SH-SY5Y (cell line): ENCODE results near the gene ENTR1.

Experiments used
- GATA2 ChIP-seq: IDR thresholded peaks from 2 replicates; pipeline ENCODE4 v1.6.1; 2011; ENCODE audit warnings: mild to moderate bottlenecking, low read depth, low read length
- GATA3 ChIP-seq: IDR thresholded peaks from 2 replicates; pipeline ENCODE4 v1.6.1; 2011; ENCODE audit warnings: low read depth, mild to moderate bottlenecking, low read length, moderate library complexity

The ENTR1 gene

DNA sequence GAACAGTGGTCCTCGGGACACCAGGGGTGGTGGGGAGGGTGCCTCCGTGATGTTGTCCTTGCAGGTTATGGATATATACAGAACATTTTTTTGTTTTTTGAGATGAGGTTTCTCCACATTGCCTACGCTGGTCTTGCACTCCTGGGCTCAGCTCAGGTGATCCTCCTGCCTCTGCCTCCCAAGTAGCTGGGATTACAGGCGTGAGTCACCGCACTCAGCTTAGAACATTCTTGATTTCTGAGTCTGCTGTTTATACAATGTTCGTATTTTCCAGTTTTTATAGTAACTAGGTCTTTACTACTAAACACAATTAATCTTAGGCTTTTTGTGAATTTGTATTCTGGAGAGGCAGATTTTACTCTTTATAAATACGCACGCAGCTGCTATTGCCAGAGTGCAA, 6.0 kb upstream of the ENTR1 start:
- TF ChIP-seq GATA3, result no peak
- no peak for TF ChIP-seq GATA2

DNA sequence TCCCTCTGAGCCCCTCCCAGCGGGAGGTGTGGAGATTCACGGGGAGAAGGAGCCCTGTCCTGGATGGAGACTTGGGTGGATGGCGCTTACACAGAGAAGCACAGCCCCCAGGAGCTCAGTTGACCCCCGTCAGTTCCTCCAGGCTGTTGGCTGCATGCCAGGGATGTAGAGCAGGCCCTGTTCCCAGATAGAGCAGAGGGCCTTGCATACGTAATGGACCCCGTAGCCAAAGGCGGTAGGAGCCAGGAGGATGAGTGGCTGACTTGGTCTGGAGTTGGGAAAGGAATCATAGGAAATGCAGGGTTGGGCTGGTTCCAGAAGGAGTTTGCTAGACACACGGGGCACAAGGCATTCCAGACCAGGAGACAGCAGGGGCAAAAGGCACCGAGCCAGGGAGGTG, 2.5 kb upstream of the ENTR1 start:
- no peak for TF ChIP-seq GATA3
- no peak for TF ChIP-seq GATA2

DNA sequence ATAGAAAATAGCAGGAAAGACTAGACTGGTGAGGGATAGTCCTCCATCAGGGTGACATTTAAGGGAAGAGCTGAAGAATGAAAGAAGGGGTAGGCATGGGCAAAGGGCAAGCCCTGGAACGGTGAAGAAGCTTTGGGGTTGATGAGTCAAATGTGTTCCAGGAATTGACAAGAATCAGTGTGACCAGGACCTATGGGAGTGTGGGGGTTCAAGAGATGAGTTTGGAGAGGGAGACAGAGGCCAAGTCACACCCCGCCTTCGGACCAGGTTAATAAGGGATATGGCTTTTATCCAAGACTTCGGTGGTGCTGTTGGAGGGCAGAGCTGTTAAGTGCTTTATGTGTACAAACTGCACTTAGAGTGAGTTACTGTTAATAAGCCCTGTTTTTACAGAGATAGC, 964 bp upstream of the ENTR1 start:
- TF ChIP-seq GATA3 (no peak), GATA2 (no peak)

DNA sequence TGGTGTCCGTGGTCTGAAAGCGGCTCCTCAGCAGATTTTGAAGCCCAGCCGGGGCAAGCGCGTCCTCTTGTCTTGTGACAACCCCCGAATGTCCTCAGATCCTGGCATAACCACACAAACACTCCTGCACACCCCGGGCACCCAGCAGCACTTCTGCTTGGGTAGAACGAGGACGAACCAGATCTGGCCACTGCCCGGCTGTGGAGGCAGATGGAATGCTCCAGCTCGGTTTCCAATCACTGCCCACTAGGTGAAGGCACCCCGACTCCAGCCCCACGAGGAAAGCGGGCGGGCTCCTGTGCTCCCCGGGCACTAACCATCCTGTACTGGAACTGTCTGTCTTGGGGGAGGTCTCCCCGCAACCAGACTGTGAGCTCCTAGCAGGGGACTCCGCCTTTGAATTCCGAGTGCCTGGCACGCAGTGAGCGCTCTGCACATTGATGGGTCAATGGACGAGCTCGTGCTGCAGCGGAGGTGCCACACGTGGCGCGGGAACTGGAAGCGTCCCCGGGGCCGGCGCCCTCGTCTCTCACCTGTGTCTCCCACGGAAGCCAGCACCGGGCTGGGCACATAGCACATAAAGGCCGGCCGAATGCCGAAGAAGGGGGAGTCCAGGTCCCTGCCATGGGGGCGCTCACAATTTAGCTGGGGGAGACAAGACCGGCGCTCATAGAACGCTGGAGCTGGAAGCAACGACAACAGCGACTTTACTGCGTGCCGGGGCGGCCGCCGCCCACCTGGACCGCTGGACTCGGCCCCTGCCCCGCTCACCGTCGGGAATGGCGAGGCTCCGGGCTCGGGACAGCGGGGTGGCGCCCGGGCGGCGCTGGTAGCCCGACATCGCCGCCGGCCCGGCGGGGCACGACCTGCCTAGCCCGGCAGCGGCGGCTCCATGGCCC, 608 bp downstream of the ENTR1 start:
- TF ChIP-seq GATA2, result no peak
- TF ChIP-seq GATA3, result no peak

DNA sequence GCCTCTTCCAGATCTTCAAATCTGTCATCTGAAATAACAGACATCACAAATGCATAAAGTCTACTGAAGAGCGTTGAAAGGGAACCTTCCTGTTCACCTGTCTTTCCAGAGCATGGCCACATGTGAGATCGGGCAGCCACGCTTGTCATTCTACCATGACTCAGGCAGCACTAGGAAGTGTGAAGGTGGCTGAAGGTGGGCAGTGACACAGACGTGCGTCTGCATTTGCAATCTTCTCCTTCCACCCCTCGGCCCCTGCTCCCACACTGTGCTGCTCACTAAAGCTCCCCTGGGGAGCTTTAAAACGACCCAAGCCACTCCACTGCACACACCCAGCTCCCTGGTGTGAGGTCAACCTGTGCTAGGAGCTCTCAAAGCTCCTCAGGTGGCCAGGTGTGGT, 2.5 kb downstream of the ENTR1 start:
- TF ChIP-seq GATA2 (no peak), GATA3 (no peak)

DNA sequence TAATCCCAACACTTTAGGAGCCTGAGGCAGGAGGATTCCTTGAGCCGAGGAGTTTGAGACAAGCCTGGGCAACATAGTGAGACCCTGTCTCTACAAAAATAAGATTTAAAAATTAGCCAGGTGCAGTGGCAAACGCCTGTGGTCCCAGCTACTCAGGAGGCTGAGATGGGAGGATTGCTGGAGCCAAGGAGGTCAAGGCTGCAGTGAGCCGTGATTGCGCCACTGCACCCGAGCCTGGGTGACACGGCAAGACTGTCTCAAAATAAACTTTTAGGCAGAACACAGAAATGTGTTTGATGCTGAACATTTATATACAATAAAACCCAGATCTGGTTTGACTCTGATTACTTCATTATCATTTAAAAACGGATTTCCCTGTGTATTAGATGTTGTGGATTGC, 4.9 kb downstream of the ENTR1 start:
- no peak for TF ChIP-seq GATA3
- no peak for TF ChIP-seq GATA2

DNA sequence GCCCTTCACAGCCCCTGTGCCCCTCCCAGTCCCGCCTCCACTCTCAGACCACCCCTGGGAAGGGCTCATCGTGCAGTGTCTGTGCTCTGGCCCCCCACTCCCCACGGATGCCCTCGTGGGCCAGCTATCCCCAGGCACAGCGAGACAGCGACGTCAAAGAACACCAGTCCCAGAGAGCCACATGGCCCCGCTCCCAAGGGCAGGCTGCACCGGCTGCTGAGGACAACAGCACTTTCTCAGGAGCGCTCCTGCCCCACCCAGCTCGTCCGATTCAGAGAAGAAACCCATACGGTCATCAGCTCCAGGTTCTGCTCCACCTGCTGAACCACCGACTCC, 5.6 kb downstream of the ENTR1 start:
- TF ChIP-seq GATA2 (no peak), GATA3 (no peak)

DNA sequence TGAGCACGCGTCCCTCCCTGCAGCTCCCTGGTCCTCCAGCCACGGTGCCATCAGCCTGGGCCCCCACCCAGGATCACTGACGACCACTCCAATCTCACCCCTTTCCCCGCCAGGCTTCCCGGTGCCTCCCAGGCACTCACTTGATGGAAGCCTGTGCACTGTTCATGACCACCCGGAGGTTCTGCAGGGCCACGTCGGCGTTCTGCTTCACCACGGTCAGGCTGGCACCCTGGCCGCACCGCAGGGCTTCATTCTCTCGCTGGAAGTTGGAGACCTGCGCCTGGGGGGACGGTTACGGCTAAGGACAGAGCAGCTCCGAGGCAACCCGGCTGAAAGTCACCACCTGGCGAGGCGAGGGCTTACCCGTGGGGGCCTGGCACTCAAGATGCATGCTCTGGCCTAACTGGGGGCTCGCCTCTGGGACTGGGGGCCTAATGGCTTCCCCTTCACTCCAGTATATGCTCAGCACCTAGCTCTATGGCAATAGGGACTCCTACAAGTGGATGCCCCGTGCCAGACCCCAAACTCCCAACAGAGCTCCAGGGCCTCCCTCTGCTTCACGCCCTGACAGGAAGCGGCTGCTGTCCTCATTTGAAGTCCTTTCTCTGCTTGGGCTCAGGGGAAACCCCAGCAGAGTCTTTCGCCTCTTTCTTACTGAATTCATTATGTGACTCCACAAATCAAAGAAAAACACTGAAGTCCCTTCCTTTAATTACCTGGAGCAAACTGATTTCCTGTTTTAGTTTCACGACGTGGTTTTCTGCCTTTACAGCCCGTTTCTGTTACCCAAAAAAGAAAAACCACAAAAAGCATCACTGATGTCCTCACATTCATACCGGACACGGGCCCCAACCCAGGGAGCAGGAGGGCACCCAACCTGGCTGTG, 6.3 kb downstream of the ENTR1 start:
- TF ChIP-seq GATA3 (no peak), GATA2 (no peak)

DNA sequence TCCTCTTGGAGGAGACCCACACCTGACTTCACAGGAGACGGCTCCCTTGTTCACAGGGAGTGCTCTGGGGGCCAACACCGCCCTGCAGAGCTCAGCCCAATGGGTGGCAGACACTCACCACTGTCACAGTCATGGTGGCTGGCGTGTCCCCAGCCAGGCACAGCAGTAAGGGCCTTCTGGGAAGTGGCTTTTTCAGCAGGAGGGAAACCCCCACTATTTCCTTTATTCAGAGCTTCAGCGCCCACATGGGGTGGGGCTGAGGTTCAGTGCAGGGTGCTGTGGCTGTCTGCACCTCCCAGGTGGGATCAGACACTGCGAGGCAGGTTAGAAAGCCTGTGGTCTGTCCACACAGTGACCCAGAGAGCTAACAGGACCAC, 6.9 kb downstream of the ENTR1 start:
- no peak for TF ChIP-seq GATA3
- TF ChIP-seq GATA2, result no peak

DNA sequence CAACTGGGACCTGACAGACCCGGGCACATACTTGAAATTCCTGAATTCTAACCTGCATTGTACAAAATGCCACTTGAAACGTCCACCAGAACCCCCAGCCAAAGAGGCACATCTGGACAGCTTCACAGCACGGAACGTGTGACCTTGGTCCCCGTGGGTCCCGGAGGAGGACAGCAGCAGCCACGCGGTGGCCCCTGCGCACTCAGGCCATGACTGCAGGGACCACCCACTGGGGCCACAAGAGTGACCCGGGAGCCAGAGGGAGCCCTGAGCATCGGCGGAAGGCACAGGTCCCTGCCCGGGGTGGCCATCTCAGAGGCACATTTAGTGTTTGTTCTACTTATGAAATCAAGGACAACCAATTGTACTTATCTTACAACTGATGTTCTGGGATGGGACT, 8.3 kb downstream of the ENTR1 start:
- TF ChIP-seq GATA3, result no peak
- TF ChIP-seq GATA2, result no peak

DNA sequence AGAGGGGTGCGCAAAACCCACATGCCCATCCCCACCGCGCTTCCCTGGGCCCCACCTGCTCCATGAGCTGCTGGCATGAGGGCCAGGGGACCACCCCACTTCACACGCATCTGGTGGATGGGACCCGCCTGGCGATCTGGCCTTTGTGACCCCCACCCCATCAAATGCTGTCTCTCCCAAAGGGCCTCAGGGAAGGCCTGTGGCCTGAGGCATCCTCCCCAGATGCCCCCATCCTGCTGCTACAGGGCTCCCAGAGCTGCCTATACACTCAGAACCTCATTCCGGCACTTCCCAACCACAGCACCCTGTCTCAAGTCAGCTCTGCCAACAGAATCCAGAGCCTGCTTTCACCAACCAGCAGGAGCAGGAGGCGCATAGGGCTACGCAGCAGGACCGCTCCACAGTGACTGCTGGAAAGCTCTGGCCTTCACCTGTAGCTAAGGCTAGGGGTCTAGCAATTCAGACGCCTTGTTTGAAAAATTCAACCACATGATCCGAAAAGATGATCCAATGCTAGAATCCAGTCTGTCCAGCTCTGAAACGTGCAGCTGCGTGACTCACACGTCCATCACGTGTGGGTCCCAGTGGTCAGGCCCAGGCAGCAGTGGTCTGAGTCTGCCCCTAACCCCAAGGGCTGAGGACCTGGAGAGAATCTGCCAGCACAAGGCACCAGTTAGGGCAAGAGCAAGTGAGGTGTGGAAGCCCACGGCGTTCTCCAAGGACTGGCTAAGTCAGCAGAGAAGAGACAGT, 9.1 kb downstream of the ENTR1 start:
- no peak for TF ChIP-seq GATA2
- TF ChIP-seq GATA3, result no peak

DNA sequence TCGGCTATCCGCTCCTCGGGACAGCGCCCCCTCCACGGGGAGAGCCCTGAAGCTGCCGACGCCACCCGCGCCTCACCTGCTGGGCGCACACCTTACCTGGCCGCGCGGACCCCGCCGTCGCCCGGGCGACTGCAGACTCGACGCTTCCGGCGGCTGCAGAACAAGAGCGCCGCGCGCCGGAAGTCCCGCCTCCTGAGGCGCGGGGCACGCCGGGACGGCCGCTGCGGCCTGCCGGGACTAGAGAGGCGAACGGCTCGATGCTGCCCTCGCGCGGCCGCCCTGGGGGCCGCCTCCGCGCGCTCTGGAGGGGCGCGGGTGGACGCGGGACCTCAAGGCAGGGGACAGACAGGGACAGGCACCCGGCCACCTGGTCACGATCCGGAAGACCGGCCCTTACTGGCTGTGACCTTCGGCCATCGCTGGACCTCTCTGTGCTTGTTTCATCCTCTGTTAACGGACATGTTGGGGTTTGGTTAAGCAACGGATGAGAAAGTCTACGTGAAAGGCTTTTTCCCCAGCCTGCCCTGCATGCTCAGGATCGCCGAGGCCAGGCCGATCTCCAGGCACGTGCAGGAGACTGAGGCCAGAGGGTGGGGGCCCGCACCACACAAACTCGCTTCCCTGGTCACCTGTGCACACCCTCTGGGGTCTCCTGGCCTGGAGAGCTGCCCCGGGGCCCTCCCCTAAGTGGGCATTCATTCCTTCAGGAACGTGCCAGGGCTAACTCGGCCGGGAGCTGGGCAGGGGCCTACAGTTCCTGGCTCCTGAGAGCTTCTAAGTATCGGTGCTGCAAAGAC, 10.2 kb downstream of the ENTR1 start, which contains the start of gene SNAPC4:
Gene SNAPC4 (minus strand): TSS at position 133 of the 797 bp plus-strand sequence. CDS start 1,742 bp downstream, outside the sequence.
- TF ChIP-seq GATA3, result no peak
- TF ChIP-seq GATA2, result no peak

DNA sequence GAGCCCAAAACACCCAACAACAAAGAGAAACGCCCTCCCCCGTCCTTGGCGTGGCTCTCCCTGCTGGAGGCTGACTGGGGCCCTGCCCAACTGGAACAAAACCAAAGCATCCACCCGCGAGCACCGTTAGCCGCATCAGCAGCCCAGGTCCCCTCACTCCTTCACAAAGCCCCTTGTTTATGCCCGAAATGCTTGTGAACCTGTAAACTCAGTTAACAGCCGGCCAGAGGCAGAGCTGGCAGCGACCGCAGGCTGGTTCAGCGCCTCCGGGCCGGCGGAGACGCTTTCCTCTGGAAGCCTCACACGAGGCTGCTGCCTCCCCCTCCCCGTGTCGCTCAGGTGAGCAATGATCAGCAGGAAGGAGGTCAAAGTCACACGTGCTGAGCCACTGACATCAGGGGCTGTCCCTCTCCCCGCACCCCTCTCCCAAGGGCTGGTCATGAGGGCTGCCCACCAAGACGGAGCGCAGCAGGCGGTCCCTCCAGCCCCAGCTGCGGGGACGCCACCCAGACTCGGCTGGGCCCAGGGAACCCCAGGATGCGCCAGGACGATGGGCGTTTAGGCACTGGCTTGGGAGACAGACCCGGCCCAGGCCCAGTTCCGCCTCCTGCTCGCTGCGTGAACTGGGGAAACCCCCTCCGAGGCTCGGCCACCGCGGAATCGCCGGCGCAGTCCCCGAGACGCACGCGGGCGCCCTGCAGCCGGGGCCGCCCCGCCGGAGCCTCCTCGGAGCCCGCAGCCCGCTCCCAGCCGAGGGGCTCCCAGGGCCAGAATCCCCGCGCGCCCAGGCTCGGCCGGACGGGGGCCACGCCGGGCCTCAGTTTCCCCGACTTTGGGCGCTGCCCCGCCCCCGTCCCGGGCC, 11.0 kb downstream of the ENTR1 start:
- TF ChIP-seq GATA3 (no peak), GATA2 (no peak)

DNA sequence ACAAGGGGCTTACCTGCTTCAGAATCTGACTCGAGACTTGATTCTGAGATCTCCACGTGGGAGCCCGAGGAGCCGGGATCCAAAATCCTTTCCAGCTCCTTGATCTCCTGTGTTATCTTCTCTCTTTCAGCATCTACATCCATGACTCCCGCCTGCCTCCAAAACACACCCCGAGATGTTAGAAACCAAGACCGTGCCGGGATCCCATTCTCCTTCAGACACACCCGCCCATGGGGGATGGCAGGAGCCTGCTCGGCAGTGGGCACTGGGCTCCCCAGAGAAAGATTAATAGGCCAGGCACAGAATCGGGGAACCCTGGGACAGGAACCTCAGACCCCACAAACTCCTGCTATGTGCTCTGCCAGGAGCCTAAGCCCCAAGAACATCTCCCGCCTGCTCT, 12.1 kb downstream of the ENTR1 start:
- no peak for TF ChIP-seq GATA2
- TF ChIP-seq GATA3, result no peak

DNA sequence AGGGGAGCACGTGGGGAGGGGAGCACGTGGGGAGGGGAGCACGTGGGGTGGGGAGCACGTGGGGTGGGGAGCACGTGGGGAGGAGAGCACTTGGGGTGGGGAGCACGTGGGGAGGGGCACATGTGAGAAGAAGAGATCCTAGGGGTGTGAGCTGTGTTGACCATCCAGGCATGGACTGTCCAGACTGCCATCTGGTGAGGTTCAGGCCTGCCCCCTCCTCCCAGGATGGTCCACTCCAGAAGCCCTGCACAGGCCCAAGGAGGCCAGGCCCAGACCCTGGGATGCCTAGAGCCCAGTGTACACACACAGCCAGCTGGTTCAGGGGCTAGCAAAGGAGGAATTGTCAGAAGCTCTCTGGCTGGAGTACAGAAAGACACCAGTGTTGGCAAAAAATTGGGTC, 12.8 kb downstream of the ENTR1 start:
- TF ChIP-seq GATA2 (no peak), GATA3 (no peak)
